ENCODE results near the gene PITHD1. TPM values are rescaled to one million over a fixed set of nuclear protein-coding genes. Genes with fewer than 3 reads are reported as not detected.

The PITHD1 gene
- total RNA-seq: 10 to 100 TPM; 46.5 to 46.9 TPM

GRCh38 chr1:23777979-23778814 is at the start of gene PITHD1:
PITHD1 (plus strand) TSS chr1:23778418; CDS start chr1:23778516, 98 bp downstream.

GRCh38 chr1:23743287-23744152 is 34.7 kb upstream of the PITHD1 start, which contains the start of gene ELOA:
ELOA (plus strand) TSS chr1:23743471; CDS start chr1:23743504, 33 bp downstream.

GRCh38 chr1:23790696-23791515 is 12.7 kb downstream of the PITHD1 start, which contains the start of gene LYPLA2:
LYPLA2 (plus strand) TSS chr1:23791145; CDS start chr1:23792683, 1,538 bp downstream.

GRCh38 chr1:23800400-23801337 is 22.5 kb downstream of the PITHD1 start, which contains the start of gene GALE:
GALE (minus strand) TSS chr1:23800754; CDS start chr1:23799007, 1,747 bp downstream.

GRCh38 chr1:23825076-23825761 is 47.0 kb downstream of the PITHD1 start, which contains the start of gene HMGCL:
HMGCL (minus strand) TSS chr1:23825429; CDS start chr1:23825415, 14 bp downstream.

Other genes with a start within 250 kb of the PITHD1 start
- 10 to 100 TPM; 53.4 to 54.5 TPM for gene E2F2, start 247.2 kb upstream of the PITHD1 start, total RNA-seq
- 10 to 100 TPM; 32.0 TPM for gene ID3, start 218.9 kb upstream of the PITHD1 start, total RNA-seq
- gene RPL11, start 86.6 kb upstream of the PITHD1 start, total RNA-seq: 1,000 to 10,000 TPM; 1,629 to 1,768 TPM
- 10 to 100 TPM; 26.8 to 29.0 TPM for gene ELOA, start 34.9 kb upstream of the PITHD1 start, total RNA-seq
- 10 to 100 TPM; 71.0 to 72.3 TPM for gene LYPLA2, start 12.7 kb downstream of the PITHD1 start, total RNA-seq
- gene GALE, start 22.3 kb downstream of the PITHD1 start, total RNA-seq: 10 to 100 TPM; 13.6 to 18.7 TPM
- 10 to 100 TPM; 30.0 to 31.5 TPM for gene HMGCL, start 47.0 kb downstream of the PITHD1 start, total RNA-seq
- gene FUCA1, start 89.9 kb downstream of the PITHD1 start, total RNA-seq: 1 to 10 TPM; 6.8 to 7.0 TPM
- under 1 TPM; 0.28 to 0.29 TPM for gene CNR2, start 134.9 kb downstream of the PITHD1 start, total RNA-seq
- gene PNRC2, start 181.4 kb downstream of the PITHD1 start, total RNA-seq: 100 to 1,000 TPM; 132 to 145 TPM
- 100 to 1,000 TPM; 186 to 190 TPM for gene SRSF10, start 201.9 kb downstream of the PITHD1 start, total RNA-seq